Measurements from ENCODE around the gene PIP5K1B. TPM values are rescaled to one million over a fixed set of nuclear protein-coding genes. Genes with fewer than 3 reads are reported as not detected.
A peak's percentile ranks its signal among the peaks of the same experiment; 100 is the strongest.

The PIP5K1B gene
- total RNA-seq, 4 donors from 2014 or later = 0.29 to 8.2 (median 4.1) TPM

GRCh38 chr9:69020301-69021145 lies 315.5 kb downstream of the PIP5K1B start:
- H3K4me1 ChIP-seq = no peaks in the 10 kb centered on the region
- TF ChIP-seq CTCF (IDR thresholded peaks at IDR 0.05) (no peak), POLR2A (IDR thresholded peaks at IDR 0.05) (no peak)

GRCh38 chr9:69023650-69024049 lies 318.6 kb downstream of the PIP5K1B start:
- Histone ChIP-seq H3K9me3 (no peaks in the 10 kb centered on the region), H3K4me3 (peak overlapping the region in 1 of 2 donors; percentile 11), H3K4me1 (no peaks in the 10 kb centered on the region), H3K27ac (no peak overlapping the region), H3K36me3 (no peaks in the 10 kb centered on the region), H3K27me3 (no peaks in the 10 kb centered on the region)
- no peak for TF ChIP-seq CTCF (IDR thresholded peaks at IDR 0.05)
- TF ChIP-seq POLR2A (IDR thresholded peaks at IDR 0.05) = no peak
- no peak for DNase-seq
- intact Hi-C loops (cut with DNase I; ENCODE audit: low total_unique reads) = no loop called here

More at GRCh38 chr9:69020301-69021145, 315.5 kb downstream of the PIP5K1B start:
- H3K9me3 ChIP-seq = no peaks in the 10 kb centered on the region
- H3K27me3 ChIP-seq = no peaks in the 10 kb centered on the region
- H3K36me3 ChIP-seq = no peaks in the 10 kb centered on the region
- no peak for DNase-seq
- H3K4me3 ChIP-seq = no peak overlapping the region
- H3K27ac ChIP-seq = no peak overlapping the region
- intact Hi-C loops (cut with DNase I; ENCODE audit: low total_unique reads) = no loop called here

- H3K4me1 ChIP-seq = no peaks in the 10 kb centered on the region
- H3K27me3 ChIP-seq = no peaks in the 10 kb centered on the region
- no peak overlapping the region for H3K4me3 ChIP-seq
- no peaks in the 10 kb centered on the region for H3K36me3 ChIP-seq
- DNase-seq = peak in 1 of 2 donors; percentile 24
- no peaks in the 10 kb centered on the region for H3K9me3 ChIP-seq
- H3K27ac ChIP-seq = no peak overlapping the region
- TF ChIP-seq POLR2A (IDR thresholded peaks at IDR 0.05) = no peak
- peak; percentile 48 to 60 (median 48) for TF ChIP-seq CTCF (IDR thresholded peaks at IDR 0.05)
- intact Hi-C loops (cut with DNase I; ENCODE audit: low total_unique reads) = no loop called here
Observed at GRCh38 chr9:69027355-69028097, 322.5 kb downstream of the PIP5K1B start.

- TF ChIP-seq POLR2A (IDR thresholded peaks at IDR 0.05) = no peak
- TF ChIP-seq CTCF (IDR thresholded peaks at IDR 0.05) = no peak
- intact Hi-C loops (cut with DNase I; ENCODE audit: low total_unique reads) = no loop called here
- Histone ChIP-seq H3K27ac (no peak overlapping the region), H3K9me3 (no peaks in the 10 kb centered on the region), H3K27me3 (no peaks in the 10 kb centered on the region), H3K36me3 (no peaks in the 10 kb centered on the region), H3K4me3 (no peak overlapping the region), H3K4me1 (no peaks in the 10 kb centered on the region)
- DNase-seq = no peak
Observed at GRCh38 chr9:69028754-69029153, 323.7 kb downstream of the PIP5K1B start.

GRCh38 chr9:69029535-69029934 lies 324.5 kb downstream of the PIP5K1B start:
- TF ChIP-seq CTCF (IDR thresholded peaks at IDR 0.05) = no peak
- TF ChIP-seq POLR2A (IDR thresholded peaks at IDR 0.05) = no peak
- Histone ChIP-seq H3K27ac (no peak overlapping the region), H3K36me3 (no peaks in the 10 kb centered on the region), H3K4me1 (no peaks in the 10 kb centered on the region), H3K9me3 (no peaks in the 10 kb centered on the region), H3K27me3 (no peaks in the 10 kb centered on the region), H3K4me3 (no peak overlapping the region)
- intact Hi-C loops (cut with DNase I; ENCODE audit: low total_unique reads) = no loop called here
- DNase-seq = no peak

All from uterus (tissue), 4 donors.